Activated CD4-positive, alpha-beta memory T cell treated with anti-CD3 and anti-CD28 coated beads for 36 hours (primary cell): ENCODE results near the gene POU2AF3. TPM values are rescaled to one million over a fixed set of nuclear protein-coding genes. Genes with fewer than 3 reads are reported as not detected.

Experiments used
- CTCF ChIA-PET: fragments of 350-600 bp; sonication (Branson Sonifier 250); formaldehyde crosslinking; loops from one replicate; lab custom pipeline; 2021; ENCODE audit warnings: antibody characterized with exemption, inconsistent platforms; lab: Charles Lee
- POLR2A ChIA-PET: fragments of 350-600 bp; sonication (Branson Sonifier 250); formaldehyde crosslinking; loops from one replicate; lab custom pipeline; 2021; ENCODE audit warnings: antibody characterized with exemption; lab: Charles Lee
- DNase-seq: peaks from one replicate; pipeline ENCODE4 v3.0.0-alpha.2; 2020
- H3K27ac Mint-ChIP-seq: one replicate; pipeline ENCODE4 v1.8.0; 2021; ENCODE audit warnings: mixed read lengths
- H3K27me3 Mint-ChIP-seq: one replicate; pipeline ENCODE4 v1.8.0; 2021; ENCODE audit warnings: mixed read lengths
- H3K36me3 Mint-ChIP-seq: one replicate; pipeline ENCODE4 v1.8.0; 2021; ENCODE audit warnings: mixed read lengths
- H3K4me1 Mint-ChIP-seq: one replicate; pipeline ENCODE4 v1.8.0; 2021; ENCODE audit warnings: low read depth, mixed read lengths
- H3K4me3 Mint-ChIP-seq: one replicate; pipeline ENCODE4 v1.8.0; 2021; ENCODE audit warnings: mild to moderate bottlenecking, mixed read lengths
- H3K9me3 Mint-ChIP-seq: one replicate; pipeline ENCODE4 v1.8.0; 2021; ENCODE audit warnings: mixed read lengths
- intact Hi-C: fragments of 100-400 bp; cut with micrococcal nuclease; formaldehyde crosslinking; loops from one replicate; pipeline ENCODE4 v1.15.1; 2023
- total RNA-seq, 2 experiments: library from RNA; stranded (reverse); gene quantifications; one replicate each; pipeline ENCODE4 v1.2.3, GENCODE V29; 2021

POU2AF3 gene
- total RNA-seq, 2 experiments from 2014 or later: not detected

DNA sequence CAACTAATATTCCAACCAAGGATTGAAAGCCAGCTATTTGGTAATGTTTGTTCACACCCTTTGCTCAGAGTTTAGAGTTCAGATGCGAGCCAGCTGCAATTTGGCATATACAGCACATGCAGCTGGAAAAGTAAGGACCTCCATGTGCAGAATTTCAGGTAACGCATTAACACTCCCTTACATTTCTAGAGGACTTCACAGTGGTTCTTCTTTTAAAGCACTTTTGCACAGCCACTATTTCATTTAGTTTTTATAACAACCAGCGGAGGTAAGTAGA, 3.4 kb downstream of the POU2AF3 start:
- peaks cover 2% of the 10 kb centered on the region for H3K4me1 Mint-ChIP-seq
- no peaks in the 10 kb centered on the region for H3K36me3 Mint-ChIP-seq
- H3K27ac Mint-ChIP-seq: no peak overlapping the region
- H3K4me3 Mint-ChIP-seq: no peak overlapping the region
- H3K27me3 Mint-ChIP-seq: peaks cover 33% of the 10 kb centered on the region
- CTCF ChIA-PET: interaction anchor here (1.2 kb wide), 1 partner anchor 121 kb away, joined by 3 read pairs; no protein-coding TSS in a partner anchor
- intact Hi-C loops: no loop called here
- H3K9me3 Mint-ChIP-seq: no peaks in the 10 kb centered on the region
- POLR2A ChIA-PET: no interaction called here
- DNase-seq: no peak

DNA sequence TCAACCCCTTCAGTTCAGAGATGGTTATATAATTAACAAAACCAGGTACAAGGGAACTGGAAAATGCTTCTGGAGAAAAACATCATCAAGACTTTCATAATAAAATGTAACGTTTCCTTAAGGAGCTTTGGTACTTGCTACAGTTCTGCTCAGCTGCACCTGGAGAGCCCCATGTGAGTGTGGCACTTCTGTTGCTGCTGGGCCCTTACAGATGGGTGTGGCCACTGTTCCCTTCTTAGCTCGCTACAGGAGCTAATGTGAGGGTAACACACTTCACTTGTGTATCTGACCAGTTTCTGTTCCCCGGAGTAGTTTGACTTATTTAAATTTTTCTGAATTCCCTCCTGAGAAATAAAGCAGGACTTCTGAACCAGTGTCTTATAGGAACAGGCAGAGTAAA, 4.0 kb downstream of the POU2AF3 start:
- Mint-ChIP-seq H3K4me1 (peaks cover 2% of the 10 kb centered on the region), H3K36me3 (no peaks in the 10 kb centered on the region), H3K27me3 (peaks cover 31% of the 10 kb centered on the region), H3K9me3 (no peaks in the 10 kb centered on the region), H3K4me3 (no peak overlapping the region), H3K27ac (no peak overlapping the region)
- no peak for DNase-seq
- intact Hi-C loops: no loop called here
- POLR2A ChIA-PET: no interaction called here
- CTCF ChIA-PET: interaction anchor here (1.2 kb wide), 1 partner anchor 121 kb away, joined by 3 read pairs; no protein-coding TSS in a partner anchor

DNA sequence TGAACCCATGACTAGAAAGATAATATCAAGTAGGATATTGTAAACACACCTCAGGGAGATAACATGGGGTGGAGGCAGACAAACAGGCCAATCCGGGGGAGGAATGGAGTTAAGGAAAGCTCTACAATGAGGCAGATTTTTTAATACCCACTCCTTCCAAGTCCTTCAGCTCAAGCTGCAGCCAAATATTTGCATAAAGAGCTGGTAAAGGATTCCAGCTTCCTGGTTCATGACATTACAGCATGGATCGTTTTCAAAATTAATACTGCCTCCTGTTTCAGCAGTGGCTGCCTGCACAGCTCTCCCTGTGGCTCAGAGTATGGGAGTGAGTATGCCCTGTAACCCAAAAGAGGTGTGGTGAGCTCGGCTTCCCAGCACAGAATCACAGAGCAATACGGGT, 5.1 kb downstream of the POU2AF3 start:
- no peak for DNase-seq
- intact Hi-C loops: no loop called here
- H3K4me1 Mint-ChIP-seq: no peaks in the 10 kb centered on the region
- peaks cover 33% of the 10 kb centered on the region for H3K27me3 Mint-ChIP-seq
- POLR2A ChIA-PET: no interaction called here
- H3K27ac Mint-ChIP-seq: no peak overlapping the region
- H3K4me3 Mint-ChIP-seq: no peak overlapping the region
- H3K9me3 Mint-ChIP-seq: no peaks in the 10 kb centered on the region
- CTCF ChIA-PET: interaction anchor here (1.0 kb wide), 2 partner anchors 21 to 228 kb away, joined by 3 to 5 read pairs; no protein-coding TSS in a partner anchor
- H3K36me3 Mint-ChIP-seq: no peaks in the 10 kb centered on the region

DNA sequence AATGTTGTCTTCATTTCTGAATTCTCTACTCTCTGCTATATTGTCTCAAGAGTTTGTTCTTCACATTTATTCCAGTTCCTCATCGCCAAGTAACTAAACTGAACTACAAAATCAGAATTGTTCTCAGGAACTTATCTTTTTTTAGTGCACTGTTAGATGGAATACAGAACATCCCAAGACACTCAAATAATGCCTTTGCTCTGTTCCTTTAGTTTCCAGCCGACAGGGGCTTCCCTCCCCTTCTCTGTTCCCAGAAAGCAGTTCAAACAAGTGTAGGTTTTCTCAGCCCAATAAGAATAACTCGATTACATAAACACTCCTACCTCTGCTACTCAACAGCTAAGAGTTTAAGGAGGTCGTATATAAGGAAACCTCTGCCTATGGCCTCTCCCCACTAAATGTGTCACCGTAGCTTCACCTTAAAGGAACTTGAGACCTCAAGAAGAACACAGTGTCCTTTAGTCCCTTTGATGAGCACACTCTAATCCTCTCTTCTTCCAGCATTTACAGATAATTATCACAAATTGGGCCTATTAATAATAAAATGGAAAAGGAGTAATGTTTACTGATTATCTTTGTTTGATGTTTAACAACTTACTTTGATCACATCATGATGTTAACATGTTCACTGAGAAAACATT, 6.9 kb downstream of the POU2AF3 start:
- no peak for DNase-seq
- H3K27ac Mint-ChIP-seq: no peak overlapping the region
- ChIA-PET POLR2A (no interaction called here), CTCF (interaction anchor here (1.3 kb wide), 1 partner anchor 119 kb away, joined by 4 read pairs; no protein-coding TSS in a partner anchor)
- H3K4me1 Mint-ChIP-seq: no peaks in the 10 kb centered on the region
- intact Hi-C loops: no loop called here
- no peaks in the 10 kb centered on the region for H3K36me3 Mint-ChIP-seq
- no peak overlapping the region for H3K4me3 Mint-ChIP-seq
- peaks cover 33% of the 10 kb centered on the region for H3K27me3 Mint-ChIP-seq
- no peaks in the 10 kb centered on the region for H3K9me3 Mint-ChIP-seq

DNA sequence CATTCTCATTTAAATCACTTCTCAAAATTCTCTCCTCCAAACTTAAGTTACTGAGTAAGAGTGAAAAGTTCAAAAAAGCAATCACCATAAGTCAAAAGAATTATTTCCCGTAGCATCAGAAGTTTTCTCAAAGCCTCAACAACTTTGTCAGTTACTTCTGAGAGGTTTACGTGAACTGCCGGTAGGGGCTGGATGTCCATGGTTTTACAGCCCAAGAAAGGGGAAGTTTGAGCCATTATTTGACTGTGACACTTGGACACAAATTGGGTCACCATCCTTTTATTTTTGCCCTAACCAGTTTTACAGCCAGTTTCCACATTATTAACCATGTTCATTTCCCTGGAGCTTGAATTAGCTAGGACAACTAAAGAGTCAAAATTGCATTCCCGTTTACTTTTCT, 7.5 kb downstream of the POU2AF3 start:
- no peak for DNase-seq
- Mint-ChIP-seq H3K27me3 (peaks cover 29% of the 10 kb centered on the region), H3K27ac (no peak overlapping the region), H3K4me1 (no peaks in the 10 kb centered on the region), H3K36me3 (no peaks in the 10 kb centered on the region), H3K9me3 (no peaks in the 10 kb centered on the region), H3K4me3 (no peak overlapping the region)
- ChIA-PET POLR2A (no interaction called here), CTCF (interaction anchor here (1.3 kb wide), 1 partner anchor 118 kb away, joined by 4 read pairs; no protein-coding TSS in a partner anchor)
- intact Hi-C loops: no loop called here

DNA sequence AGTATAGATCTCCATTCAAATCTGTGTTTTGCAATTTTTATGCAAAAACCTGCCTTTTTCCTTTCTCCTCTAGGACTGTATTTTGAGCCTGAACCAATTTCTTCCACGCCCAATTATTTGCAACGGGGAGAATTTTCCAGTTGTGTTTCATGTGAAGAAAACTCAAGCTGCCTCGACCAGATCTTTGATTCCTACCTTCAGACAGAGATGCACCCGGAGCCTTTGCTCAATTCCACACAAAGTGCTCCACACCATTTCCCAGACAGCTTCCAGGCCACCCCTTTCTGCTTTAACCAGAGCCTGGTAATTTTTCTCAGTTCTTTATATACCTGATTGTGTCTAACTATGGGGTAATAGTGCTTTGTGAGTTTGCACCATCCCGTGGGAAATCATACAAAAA, 8.0 kb downstream of the POU2AF3 start:
- H3K4me3 Mint-ChIP-seq: no peak overlapping the region
- DNase-seq: no peak
- H3K27me3 Mint-ChIP-seq: peaks cover 25% of the 10 kb centered on the region
- H3K36me3 Mint-ChIP-seq: no peaks in the 10 kb centered on the region
- ChIA-PET POLR2A (no interaction called here), CTCF (interaction anchor here (1.3 kb wide), 1 partner anchor 118 kb away, joined by 4 read pairs; no protein-coding TSS in a partner anchor)
- H3K27ac Mint-ChIP-seq: no peak overlapping the region
- H3K9me3 Mint-ChIP-seq: no peaks in the 10 kb centered on the region
- H3K4me1 Mint-ChIP-seq: no peaks in the 10 kb centered on the region
- intact Hi-C loops: no loop called here

DNA sequence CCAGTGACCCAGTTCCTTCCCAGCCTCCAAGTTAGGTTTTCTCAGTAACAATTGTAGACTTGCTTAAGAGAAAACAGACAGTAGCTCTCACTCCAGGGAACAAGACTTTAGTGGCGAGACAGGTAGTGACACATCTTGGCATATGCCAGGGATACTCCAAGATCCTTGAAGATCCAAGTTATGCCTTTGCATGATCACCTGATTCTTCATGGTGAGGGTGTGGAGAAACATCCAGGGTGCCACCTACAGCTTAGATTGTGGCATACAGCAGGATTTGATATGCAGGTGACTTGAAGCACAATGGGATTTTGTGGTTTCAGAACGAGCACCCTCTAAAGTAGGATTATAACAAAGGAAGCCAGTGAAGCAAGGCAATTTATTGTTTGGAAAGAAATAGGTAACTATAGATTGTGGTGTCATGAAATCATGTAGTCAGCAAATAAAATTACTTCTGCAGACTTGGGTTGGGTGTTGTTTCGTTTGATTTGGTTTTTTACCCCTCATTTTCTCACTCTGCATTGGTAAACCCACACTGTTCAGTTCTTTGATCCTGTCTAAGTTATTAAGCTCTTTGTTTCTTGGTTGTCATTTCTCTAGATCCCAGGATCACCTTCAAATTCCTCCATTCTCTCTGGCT, 9.2 kb downstream of the POU2AF3 start:
- Mint-ChIP-seq H3K9me3 (no peaks in the 10 kb centered on the region), H3K27ac (no peak overlapping the region), H3K36me3 (no peaks in the 10 kb centered on the region), H3K4me1 (no peaks in the 10 kb centered on the region), H3K4me3 (no peak overlapping the region), H3K27me3 (peaks cover 23% of the 10 kb centered on the region)
- POLR2A ChIA-PET: no interaction called here
- no peak for DNase-seq
- intact Hi-C loops: no loop called here
- CTCF ChIA-PET: no interaction called here

DNA sequence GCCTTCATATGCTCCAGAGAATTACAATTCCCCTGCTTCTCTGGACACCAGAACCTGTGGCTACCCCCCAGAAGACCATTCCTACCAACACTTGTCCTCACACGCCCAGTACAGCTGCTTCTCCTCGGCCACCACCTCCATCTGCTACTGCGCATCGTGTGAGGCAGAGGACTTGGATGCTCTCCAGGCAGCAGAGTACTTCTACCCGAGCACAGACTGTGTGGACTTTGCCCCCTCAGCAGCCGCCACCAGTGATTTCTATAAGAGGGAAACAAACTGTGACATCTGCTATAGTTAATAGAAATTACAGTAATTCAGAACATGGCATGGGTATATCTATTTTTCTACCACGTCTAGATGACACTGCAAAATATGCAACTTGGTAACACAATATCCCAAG, 9.8 kb downstream of the POU2AF3 start:
- POLR2A ChIA-PET: no interaction called here
- intact Hi-C loops: no loop called here
- DNase-seq: no peak
- no peak overlapping the region for H3K4me3 Mint-ChIP-seq
- H3K9me3 Mint-ChIP-seq: no peaks in the 10 kb centered on the region
- peaks cover 23% of the 10 kb centered on the region for H3K27me3 Mint-ChIP-seq
- H3K36me3 Mint-ChIP-seq: no peaks in the 10 kb centered on the region
- no peak overlapping the region for H3K27ac Mint-ChIP-seq
- CTCF ChIA-PET: no interaction called here
- no peaks in the 10 kb centered on the region for H3K4me1 Mint-ChIP-seq

DNA sequence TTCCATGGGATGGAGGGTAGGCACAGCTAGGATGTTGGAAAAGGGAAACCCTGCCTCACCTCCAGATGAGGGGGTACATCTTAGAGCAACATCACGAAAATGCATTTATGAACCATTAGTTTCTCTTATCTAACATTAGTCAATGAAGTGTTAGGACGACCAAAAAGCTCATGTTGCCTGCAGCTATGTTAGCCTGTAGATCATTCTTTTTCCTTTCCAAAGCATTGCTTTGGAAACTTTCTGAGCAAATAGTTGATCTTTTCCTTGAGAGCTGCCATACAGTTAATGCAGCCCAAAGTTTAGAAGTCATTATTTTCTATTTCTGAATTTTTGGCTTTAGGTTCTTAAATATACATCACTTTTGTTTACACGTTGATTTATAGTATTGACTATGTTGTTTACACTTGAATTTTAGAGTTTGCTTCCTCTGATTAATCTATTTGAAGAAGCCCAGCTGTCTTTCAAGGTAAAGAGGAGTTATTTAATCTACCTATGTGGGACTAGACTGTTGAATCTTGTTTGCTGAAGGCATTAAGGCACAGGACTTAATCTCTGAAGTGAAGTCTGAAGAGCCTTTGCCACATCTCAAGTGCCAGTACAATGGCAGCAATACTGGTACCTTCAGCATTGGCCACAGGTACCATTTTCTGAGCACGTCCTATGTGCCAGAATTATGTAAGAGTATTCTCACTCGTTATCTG, 11.0 kb downstream of the POU2AF3 start:
- H3K9me3 Mint-ChIP-seq: no peaks in the 10 kb centered on the region
- POLR2A ChIA-PET: no interaction called here
- DNase-seq: no peak
- intact Hi-C loops: no loop called here
- CTCF ChIA-PET: interaction anchor here (1.1 to 1.8 kb wide), 2 partner anchors 27 to 114 kb away, joined by 3 to 6 read pairs; no protein-coding TSS in a partner anchor
- no peaks in the 10 kb centered on the region for H3K4me1 Mint-ChIP-seq
- H3K4me3 Mint-ChIP-seq: no peak overlapping the region
- no peaks in the 10 kb centered on the region for H3K36me3 Mint-ChIP-seq
- H3K27me3 Mint-ChIP-seq: peaks cover 23% of the 10 kb centered on the region
- H3K27ac Mint-ChIP-seq: no peak overlapping the region

DNA sequence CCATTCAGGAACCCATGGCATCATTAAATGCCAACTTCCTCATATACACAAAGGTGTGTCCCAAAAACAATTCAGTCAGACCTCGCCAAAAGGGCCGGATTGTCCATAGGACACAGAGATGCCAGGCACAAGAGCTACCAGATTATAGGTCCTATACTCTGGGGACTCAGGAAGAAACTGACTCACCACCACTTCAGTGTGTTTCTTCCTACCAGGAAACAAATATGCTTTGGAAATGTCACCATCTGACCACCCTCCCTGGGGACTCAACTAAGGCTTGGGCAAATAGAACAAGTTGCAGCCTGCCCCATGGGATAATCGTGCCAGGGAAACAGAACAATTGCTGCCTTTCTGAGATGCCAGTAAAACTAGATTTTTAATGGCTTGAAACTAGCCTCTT, 11.7 kb downstream of the POU2AF3 start:
- intact Hi-C loops: no loop called here
- ChIA-PET POLR2A (no interaction called here), CTCF (interaction anchor here (1.1 to 1.8 kb wide), 2 partner anchors 27 to 113 kb away, joined by 3 to 6 read pairs; no protein-coding TSS in a partner anchor)
- Mint-ChIP-seq H3K36me3 (no peaks in the 10 kb centered on the region), H3K4me3 (no peak overlapping the region), H3K9me3 (no peaks in the 10 kb centered on the region), H3K4me1 (no peaks in the 10 kb centered on the region), H3K27ac (no peak overlapping the region), H3K27me3 (peaks cover 25% of the 10 kb centered on the region)
- DNase-seq: no peak

DNA sequence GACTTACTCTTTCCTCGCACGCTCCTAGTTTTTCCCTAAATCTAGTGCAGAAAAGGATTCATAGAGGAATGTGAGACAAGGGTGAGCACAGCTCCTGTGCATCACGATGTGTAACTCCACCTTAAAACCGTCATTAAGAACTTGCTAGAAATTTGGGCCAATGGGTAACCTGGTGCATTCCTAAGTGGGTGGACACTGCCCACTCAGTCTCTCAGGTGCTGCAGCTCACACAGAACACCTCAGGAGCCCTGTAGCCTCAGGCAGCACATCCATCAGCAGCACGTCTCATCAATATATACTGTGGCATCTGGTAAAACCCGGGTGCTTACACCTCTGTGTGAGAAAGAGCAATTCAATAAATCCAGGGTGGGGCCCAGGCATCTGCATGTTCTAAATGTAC, 12.4 kb downstream of the POU2AF3 start:
- DNase-seq: no peak
- intact Hi-C loops: no loop called here
- H3K27me3 Mint-ChIP-seq: peaks cover 23% of the 10 kb centered on the region
- POLR2A ChIA-PET: no interaction called here
- H3K4me1 Mint-ChIP-seq: no peaks in the 10 kb centered on the region
- CTCF ChIA-PET: interaction anchor here (1.1 kb wide), 1 partner anchor 28 kb away, joined by 3 read pairs; no protein-coding TSS in a partner anchor
- H3K27ac Mint-ChIP-seq: no peak overlapping the region
- H3K36me3 Mint-ChIP-seq: no peaks in the 10 kb centered on the region
- no peak overlapping the region for H3K4me3 Mint-ChIP-seq
- H3K9me3 Mint-ChIP-seq: no peaks in the 10 kb centered on the region

DNA sequence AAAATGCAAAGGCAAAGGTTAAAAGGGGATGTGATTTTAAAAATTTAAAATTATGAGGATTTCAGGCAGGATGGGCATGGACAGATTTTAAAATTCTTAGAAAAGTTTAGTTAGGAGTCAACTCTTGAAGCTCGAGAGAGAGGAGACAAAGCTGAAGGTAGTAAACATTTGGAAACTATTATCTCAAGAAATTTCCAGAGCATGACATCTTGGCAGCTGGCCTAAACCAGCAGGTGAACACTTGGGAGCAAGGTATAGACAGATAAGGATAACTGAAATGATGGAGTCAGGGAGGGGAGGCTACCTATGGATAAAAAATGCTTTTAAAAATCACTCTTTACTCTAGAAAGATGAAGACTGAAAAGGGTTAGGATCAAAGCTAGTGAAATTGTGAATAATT, 13.7 kb downstream of the POU2AF3 start:
- CTCF ChIA-PET: no interaction called here
- intact Hi-C loops: no loop called here

More for the DNA sequence above, 13.7 kb downstream of the POU2AF3 start:
- POLR2A ChIA-PET: no interaction called here
- H3K4me3 Mint-ChIP-seq: no peak overlapping the region
- no peak overlapping the region for H3K27ac Mint-ChIP-seq
- no peaks in the 10 kb centered on the region for H3K36me3 Mint-ChIP-seq
- DNase-seq: no peak
- no peaks in the 10 kb centered on the region for H3K9me3 Mint-ChIP-seq
- H3K4me1 Mint-ChIP-seq: no peaks in the 10 kb centered on the region
- H3K27me3 Mint-ChIP-seq: peaks cover 23% of the 10 kb centered on the region
